B cell (primary cell): ENCODE data around the gene GRIP2. TPM values are rescaled to one million over a fixed set of nuclear protein-coding genes. Genes with fewer than 3 reads are reported as not detected.

Experiments
- ATAC-seq: fragments of 200-7000 bp; cut with Tn5 transposase; one replicate; pipeline ENCODE4 v1.10.0; 2021; ENCODE audit warnings: low read depth, mild to moderate bottlenecking, moderate number of reproducible peaks, moderate library complexity
- CTCF ChIA-PET: fragments of 350-600 bp; sonication (Branson Sonifier 250); formaldehyde crosslinking; loops from one replicate; lab custom pipeline; 2021; ENCODE audit warnings: antibody characterized with exemption, inconsistent platforms; lab: Charles Lee
- POLR2A ChIA-PET: fragments of 350-600 bp; sonication (Branson Sonifier 250); formaldehyde crosslinking; loops from one replicate; lab custom pipeline; 2021; ENCODE audit warnings: antibody characterized with exemption; lab: Charles Lee
- DNase-seq: peaks from one replicate; pipeline ENCODE4 v3.0.0; 2013
- H2AFZ ChIP-seq: 2 replicates; pipeline ENCODE4 v1.6.1; 2012; ENCODE audit warnings: mild to moderate bottlenecking, low read depth, low read length; ENCODE audit not compliant: insufficient read depth, poor library complexity, severe bottlenecking
- H3K27ac ChIP-seq, 2 donors: 1 replicate in 1 of 2; 2 replicates in 1 of 2; pipeline ENCODE4 v1.5.1; 2012 to 2013; ENCODE audit warnings: low read length in 2 of 2, mild to moderate bottlenecking in 2 of 2, moderate library complexity in 1 of 2
- H3K27me3 ChIP-seq, 4 experiments: fragments of 200-600 bp in 1 of 4; sonication (generic) in 1 of 4; replicated peaks in 1 of 4; 1 replicate in 2 of 4; 2 replicates in 2 of 4; pipeline versions ENCODE4 v1.6.1 to v1.7.0; 2013 to 2016; ENCODE audit warnings: low read length in 3 of 4, mild to moderate bottlenecking in 2 of 4, mixed read lengths in 1 of 4, moderate library complexity in 1 of 4; ENCODE audit not compliant: insufficient read depth in 4 of 4, control insufficient read depth in 3 of 4; ENCODE audit errors: control extremely low read depth in 1 of 4
- H3K36me3 ChIP-seq, 2 experiments: replicated peaks in 1 of 2; 1 replicate in 1 of 2; 2 replicates in 1 of 2; pipeline versions ENCODE4 v1.6.1 to v1.7.1; 2013; ENCODE audit warnings: low read length in 1 of 2; ENCODE audit not compliant: insufficient read depth in 2 of 2, control insufficient read depth in 1 of 2; ENCODE audit errors: control extremely low read depth in 1 of 2, extremely low read depth in 1 of 2
- H3K4me1 ChIP-seq, 2 donors: fragments of 200-600 bp in 1 of 2; sonication (generic) in 1 of 2; 1 replicate in 1 of 2; 2 replicates in 1 of 2; pipeline versions ENCODE4 v1.5.1 to v1.6.1; 2013 to 2017; ENCODE audit warnings: low read length in 2 of 2; ENCODE audit not compliant: control insufficient read depth in 2 of 2, insufficient read depth in 2 of 2
- H3K4me2 ChIP-seq: replicated peaks from 2 replicates; pipeline ENCODE3; 2012; ENCODE audit warnings: mild to moderate bottlenecking, low read depth, low read length; ENCODE audit not compliant: poor library complexity, severe bottlenecking
- H3K4me3 ChIP-seq, 5 experiments: fragments of 200-600 bp in 1 of 5; sonication (generic) in 1 of 5; 1 replicate in 3 of 5; 2 replicates in 2 of 5; pipeline versions ENCODE4 v1.5.1 to v1.7.0; 2011 to 2016; ENCODE audit warnings: low read length in 4 of 5, mild to moderate bottlenecking in 4 of 5, low read depth in 2 of 5, control low read depth in 1 of 5, moderate library complexity in 1 of 5; ENCODE audit not compliant: insufficient read depth in 1 of 5; ENCODE audit errors: control extremely low read depth in 1 of 5, extremely low read depth in 1 of 5
- H3K79me2 ChIP-seq: fragments of 200-600 bp; sonication (generic); one replicate; pipeline ENCODE4 v1.6.0; 2016; ENCODE audit warnings: low read length; ENCODE audit not compliant: control insufficient read depth, insufficient read depth
- H3K9ac ChIP-seq: fragments of 200-600 bp; sonication (generic); 2 replicates; pipeline ENCODE4 v1.6.1; 2017; ENCODE audit warnings: mild to moderate bottlenecking, low read length, moderate library complexity
- H3K9me3 ChIP-seq, 3 donors: one replicate each; pipeline versions ENCODE4 v1.6.1 to v1.7.1; 2013; ENCODE audit warnings: low read length in 2 of 3; ENCODE audit not compliant: control insufficient read depth in 2 of 3, insufficient read depth in 1 of 3; ENCODE audit errors: control extremely low read depth in 1 of 3
- H4K20me1 ChIP-seq: 2 replicates; pipeline ENCODE4 v1.6.0; 2012; ENCODE audit warnings: mild to moderate bottlenecking, low read length; ENCODE audit not compliant: insufficient read depth, control insufficient read depth, poor library complexity, severe bottlenecking
- H3K27ac Mint-ChIP-seq: one replicate; pipeline ENCODE4 v1.8.0; 2021; ENCODE audit warnings: mixed read lengths
- H3K27me3 Mint-ChIP-seq: one replicate; pipeline ENCODE4 v1.8.0; 2021; ENCODE audit warnings: mixed read lengths
- H3K4me1 Mint-ChIP-seq: one replicate; pipeline ENCODE4 v1.8.0; 2021; ENCODE audit warnings: mixed read lengths
- H3K4me3 Mint-ChIP-seq: one replicate; pipeline ENCODE4 v1.8.0; 2021; ENCODE audit warnings: mixed read lengths
- H3K9me3 Mint-ChIP-seq: one replicate; pipeline ENCODE4 v1.8.0; 2022; ENCODE audit warnings: mixed read lengths; ENCODE audit not compliant: insufficient read depth
- CTCF ChIP-seq: fragments of 200-600 bp; IDR thresholded peaks from one replicate; pipeline ENCODE4 v1.8.0; 2022; ENCODE audit warnings: antibody characterized with exemption, mild to moderate bottlenecking
- EZH2 ChIP-seq: IDR thresholded peaks from 2 replicates; pipeline ENCODE4 v1.6.1; 2012; ENCODE audit warnings: borderline replicate concordance, low read depth, mild to moderate bottlenecking, moderate library complexity, low read length; ENCODE audit not compliant: insufficient read depth, poor library complexity, severe bottlenecking
- WGBS: methylation state at CpG from one replicate; pipeline ENCODE4 v1.1.5; 2013; ENCODE audit warnings: missing lambda C conversion rate; ENCODE audit not compliant: insufficient coverage; 5-methylcytosine and 5-hydroxymethylcytosine counted together
- intact Hi-C: fragments of 100-400 bp; cut with micrococcal nuclease; formaldehyde crosslinking; loops from one replicate; pipeline ENCODE4 v1.10.0; 2022
- polyA plus RNA-seq: library from polyadenylated mRNA; depleted of rRNA; stranded (reverse); fragments of >200 nt; gene quantifications from 2 replicates; pipeline ENCODE4 v1.2.3, GENCODE V29; 2012
- total RNA-seq, 2 donors: library from RNA; stranded (reverse); fragments of 120-200 nt in 1 of 2; gene quantifications; 1 replicate in 1 of 2; 2 replicates in 1 of 2; pipeline versions ENCODE4 v1.2.3 to v1.2.4, GENCODE V29; 2013 to 2022

Gene GRIP2
- total and polyA plus RNA-seq, 2 donors (not counting 1 experiment from before 2014, with no cell fraction given) = not detected

GRCh38 chr3:14582045-14582410 is 41.9 kb upstream of the GRIP2 start:
- H3K36me3 ChIP-seq = no peaks in the 10 kb centered on the region
- WGBS = 64% methylated on average over 4 of the region's 4 CpGs
- H3K27ac ChIP-seq = no peak overlapping the region
- peaks cover 0 to 2% (median 0%) of the 10 kb centered on the region in 3 donors for H3K9me3 ChIP-seq
- H3K79me2 ChIP-seq = no peaks in the 10 kb centered on the region
- no peaks in the 10 kb centered on the region for H3K4me1 ChIP-seq
- H3K4me2 ChIP-seq = no peak overlapping the region
- no peak for DNase-seq
- H3K9me3 Mint-ChIP-seq = no peaks in the 10 kb centered on the region
- no peak for TF ChIP-seq EZH2
- H3K4me3 ChIP-seq = no peak overlapping the region
- POLR2A ChIA-PET = no interaction called here
- intact Hi-C loops = no loop called here
- H2AFZ ChIP-seq = no peak overlapping the region
- no peak overlapping the region for H3K27ac Mint-ChIP-seq
- H3K27me3 ChIP-seq = peaks cover 0 to 2% (median 0%) of the 10 kb centered on the region in 4 experiments
- no peaks in the 10 kb centered on the region for H3K4me1 Mint-ChIP-seq
- no peaks in the 10 kb centered on the region for H4K20me1 ChIP-seq
- H3K27me3 Mint-ChIP-seq = peaks cover 30% of the 10 kb centered on the region
- H3K9ac ChIP-seq = no peak overlapping the region
- H3K4me3 Mint-ChIP-seq = no peak overlapping the region
- CTCF ChIA-PET = no interaction called here
- no peak for ATAC-seq

GRCh38 chr3:14581334-14582044 is 41.3 kb upstream of the GRIP2 start:
- DNase-seq (no peak), ATAC-seq (no peak)
- Histone ChIP-seq H3K36me3 (no peaks in the 10 kb centered on the region), H3K4me3 (no peak overlapping the region), H3K79me2 (no peaks in the 10 kb centered on the region), H2AFZ (no peak overlapping the region), H3K9me3 (peaks cover 0 to 2% (median 0%) of the 10 kb centered on the region in 3 donors), H3K4me2 (no peak overlapping the region), H3K27me3 (peaks cover 0 to 2% (median 0%) of the 10 kb centered on the region in 4 experiments), H3K9ac (no peak overlapping the region), H3K27ac (no peak overlapping the region), H4K20me1 (no peaks in the 10 kb centered on the region), H3K4me1 (no peaks in the 10 kb centered on the region)
- ChIA-PET CTCF (no interaction called here), POLR2A (no interaction called here)
- no peaks in the 10 kb centered on the region for H3K9me3 Mint-ChIP-seq
- H3K27me3 Mint-ChIP-seq = peaks cover 30% of the 10 kb centered on the region
- no peak overlapping the region for H3K27ac Mint-ChIP-seq
- TF ChIP-seq CTCF (no peak), EZH2 (no peak)
- H3K4me3 Mint-ChIP-seq = no peak overlapping the region
- intact Hi-C loops = no loop called here
- no peaks in the 10 kb centered on the region for H3K4me1 Mint-ChIP-seq
- 88% methylated on average over 4 of the region's 5 CpGs for WGBS
